K562 (cell line): ENCODE data around the gene ATG13.

Experiments
- MAX ChIP-seq: sonication (generic); formaldehyde crosslinking; IDR thresholded peaks from 2 replicates; pipeline ENCODE4 v1.9.0; 2022; ENCODE audit warnings: mild to moderate bottlenecking, missing genetic modification reagents
- NFYB ChIP-seq: IDR thresholded peaks from 2 replicates; pipeline ENCODE4 v1.6.1; 2011; ENCODE audit warnings: mild to moderate bottlenecking, moderate library complexity; ENCODE audit not compliant: insufficient read length; ENCODE audit errors: extremely low read depth
- POLR2AphosphoS5 ChIP-seq: IDR thresholded peaks from 2 replicates; pipeline ENCODE4 v1.6.1; 2011; ENCODE audit warnings: mild to moderate bottlenecking, low read depth, low read length, moderate library complexity; ENCODE audit not compliant: control insufficient read depth, insufficient read depth
- ZNF143 ChIP-seq: sonication (generic); formaldehyde crosslinking; IDR thresholded peaks from 2 replicates; pipeline ENCODE4 v1.9.0; 2022; ENCODE audit warnings: mild to moderate bottlenecking, missing genetic modification reagents

DNA sequence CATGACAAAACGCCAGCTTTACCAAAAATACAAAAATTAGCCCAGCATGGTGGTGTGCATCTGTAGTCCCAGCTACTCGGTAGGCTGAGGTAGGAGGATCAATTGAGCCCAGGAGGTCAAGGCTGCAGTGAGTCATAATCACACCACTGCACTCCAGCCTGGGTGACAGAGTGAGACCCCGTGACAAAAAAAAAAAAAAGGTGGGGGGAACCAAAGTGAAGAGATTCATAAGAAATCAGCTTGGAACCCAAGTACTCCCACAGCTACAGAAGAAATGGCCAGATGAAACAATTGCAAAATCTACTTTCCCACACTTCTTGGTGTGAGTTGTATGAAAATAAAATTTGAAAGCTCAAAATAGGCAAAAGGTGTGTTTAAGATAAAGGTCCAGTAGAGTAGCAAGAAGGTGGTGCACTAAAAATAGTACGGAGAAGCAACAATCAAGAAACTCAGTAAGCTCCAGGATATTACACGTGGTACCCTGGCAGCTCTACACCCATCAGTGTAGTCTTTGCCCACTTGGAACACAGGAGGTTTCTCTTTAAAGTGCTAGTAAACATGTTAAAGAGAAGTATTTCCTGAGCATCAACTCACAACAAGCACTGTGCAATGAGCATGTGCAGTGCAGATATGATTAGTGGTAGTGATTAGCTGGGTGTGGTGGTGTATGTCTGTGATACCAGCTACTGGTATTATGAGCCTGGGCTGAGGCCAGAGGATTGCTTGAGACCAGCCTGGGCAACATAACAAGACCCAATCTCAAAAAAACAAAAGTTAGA is 5.6 kb upstream of the ATG13 start:
- TF ChIP-seq MAX (no peak), POLR2AphosphoS5 (peak; percentile 43; the same call in 1 of the 2 replicates), ZNF143 (CRISPR knock-in tag) (no peak), NFYB (no peak)
